A549 (cell line): Measurements from ENCODE around the gene PRR19. TPM values are rescaled to one million over a fixed set of nuclear protein-coding genes. Genes with fewer than 3 reads are reported as not detected.

Experiments
- ATAC-seq, 2 experiments: fragments of 200-7000 bp in 1 of 2; fragments of >200 bp in 1 of 2; cut with Nextera tagmentation in 1 of 2; cut with Tn5 transposase in 1 of 2; 3 replicates each; pipeline versions ENCODE4 v1.8.0 to v1.9.1; 2018 to 2020; ENCODE audit warnings: mild to moderate bottlenecking in 1 of 2, moderate library complexity in 1 of 2
- CTCF ChIA-PET: fragments of 300-600 bp; sonication (Branson Sonifier 250); formaldehyde crosslinking; extraction: SDS; loops from one replicate; lab custom pipeline; 2021; ENCODE audit warnings: antibody characterized with exemption, inconsistent platforms; lab: Yijun Ruan, JAX
- POLR2A ChIA-PET: fragments of 350-600 bp; formaldehyde crosslinking; extraction: SDS; loops from one replicate; lab custom pipeline; 2021; ENCODE audit warnings: antibody characterized with exemption, inconsistent platforms; lab: Yijun Ruan, JAX
- DNase-seq, 2 experiments: peaks; one replicate each; pipeline versions ENCODE4 v3.0.0 to v3.0.0-alpha.2; 2011 to 2016; ENCODE audit warnings: low read depth in 1 of 2, low spot score in 1 of 2
- FAIRE-seq: peaks from 2 replicates; lab custom pipeline; 2011; peaks lifted over from hg19 to GRCh38; lab: Jason Lieb, UNC
- H3K27ac ChIP-seq, 2 experiments: fragments of >200 bp; sonication (Bioruptor Twin); formaldehyde crosslinking; 3 replicates each; pipeline ENCODE4 v1.5.1; 2016 to 2017
- H3K4me1 ChIP-seq: fragments of >200 bp; sonication (Bioruptor Twin); formaldehyde crosslinking; 3 replicates; pipeline ENCODE4 v1.6.1; 2016
- H3K4me2 ChIP-seq: fragments of >200 bp; sonication (Bioruptor Twin); formaldehyde crosslinking; 3 replicates; pipeline ENCODE4 v1.6.1; 2016
- H3K4me3 ChIP-seq: fragments of >200 bp; sonication (Bioruptor Twin); formaldehyde crosslinking; 3 replicates; pipeline ENCODE4 v1.5.1; 2016
- H3K9me3 ChIP-seq: fragments of >200 bp; sonication (Bioruptor Twin); formaldehyde crosslinking; 3 replicates; pipeline ENCODE4 v1.6.1; 2016
- EHMT2 ChIP-seq: fragments of 200-600 bp; sonication (generic); IDR thresholded peaks from 2 replicates; pipeline ENCODE4 v1.6.1; 2016; ENCODE audit warnings: antibody characterized with exemption, low read depth, mild to moderate bottlenecking, moderate library complexity
- FOSB ChIP-seq: fragments of 250-450 bp; sonication (Bioruptor Pico); IDR thresholded peaks from 2 replicates; pipeline ENCODE4 v1.5.0; 2020; ENCODE audit warnings: mild to moderate bottlenecking, moderate library complexity
- FOSL2 ChIP-seq, 2 experiments: fragments of 450-650 bp in 1 of 2; fragments of >200 bp in 1 of 2; sonication (Bioruptor Twin) in 1 of 2; formaldehyde crosslinking; IDR thresholded peaks; 2 replicates each; pipeline versions ENCODE4 v1.5.0 to v1.6.1; 2016 to 2020; ENCODE audit warnings: mild to moderate bottlenecking in 1 of 2, moderate library complexity in 1 of 2
- GATA3 ChIP-seq: IDR thresholded peaks from 2 replicates; pipeline ENCODE4 v1.6.1; 2012; ENCODE audit warnings: borderline replicate concordance
- HDAC2 ChIP-seq: fragments of 200-600 bp; sonication (generic); IDR thresholded peaks from 2 replicates; pipeline ENCODE4 v1.6.1; 2016
- HOXA7 ChIP-seq: fragments of 250-450 bp; sonication (Bioruptor Pico); IDR thresholded peaks from 2 replicates; pipeline ENCODE4 v1.5.0; 2020; ENCODE audit warnings: mild to moderate bottlenecking, moderate library complexity
- JUNB ChIP-seq: fragments of >200 bp; sonication (Bioruptor Twin); formaldehyde crosslinking; IDR thresholded peaks from 2 replicates; pipeline ENCODE4 v1.6.1; 2016
- MAFK ChIP-seq: fragments of 450-650 bp; IDR thresholded peaks from 2 replicates; pipeline ENCODE4 v1.6.1; 2014; ENCODE audit not compliant: partially characterized antibody
- NR3C1 ChIP-seq: fragments of >200 bp; sonication (Bioruptor Twin); formaldehyde crosslinking; IDR thresholded peaks from 3 replicates; pipeline ENCODE4 v1.6.1; 2017
- PHF8 ChIP-seq: fragments of 200-600 bp; sonication (generic); IDR thresholded peaks from 2 replicates; pipeline ENCODE4 v1.6.1; 2016; ENCODE audit warnings: low read depth, mild to moderate bottlenecking, antibody characterized with exemption, moderate library complexity, borderline replicate concordance
- RAD21 ChIP-seq, 2 experiments: fragments of >200 bp in 1 of 2; sonication (Bioruptor Twin) in 1 of 2; formaldehyde crosslinking in 1 of 2; IDR thresholded peaks in 1 of 2; conservative IDR thresholded peaks in 1 of 2; 2 replicates in 1 of 2; 3 replicates in 1 of 2; pipeline ENCODE4 v1.6.1; 2012 to 2018; ENCODE audit warnings: inconsistent platforms in 1 of 2
- RARB ChIP-seq: fragments of 250-450 bp; sonication (Bioruptor Pico); IDR thresholded peaks from 2 replicates; pipeline ENCODE4 v1.8.0; 2021; ENCODE audit warnings: mild to moderate bottlenecking, moderate library complexity
- WGBS: methylation state at CpG from one replicate; pipeline ENCODE4 v1.1.6; 2017; ENCODE audit errors: missing lambda C conversion rate; 5-methylcytosine and 5-hydroxymethylcytosine counted together
- polyA plus RNA-seq, 4 experiments: library from polyadenylated mRNA; depleted of rRNA in 3 of 4; stranded (reverse); fragments of >200 nt; fragmentation: RNase III in 1 of 4; extraction: RNeasy Plus Mini Kit Qiagen cat#74134 plus additional on column Dnase treatment in 1 of 4; gene quantifications; 2 replicates in 3 of 4; 3 replicates in 1 of 4; pipeline ENCODE4 v1.2.3, GENCODE V29; 2011 to 2017
- TF ChIP-seq, protein P1 (sequence below): fragments of >200 bp; sonication (Bioruptor Twin); formaldehyde crosslinking; IDR thresholded peaks from 3 replicates; pipeline ENCODE4 v1.5.1; 2016
- TF ChIP-seq, protein P2 (sequence below): fragments of 150-350 bp; IDR thresholded peaks from 2 replicates; pipeline ENCODE4 v1.6.1; 2014; ENCODE audit warnings: low read depth, mild to moderate bottlenecking, low read length
- TF ChIP-seq, protein P3 (sequence below): fragments of 250-450 bp; sonication (Bioruptor Pico); IDR thresholded peaks from 2 replicates; pipeline ENCODE4 v1.5.0; 2020; ENCODE audit warnings: low read depth, mild to moderate bottlenecking, moderate library complexity
- TF ChIP-seq, protein P4 (sequence below): IDR thresholded peaks from 2 replicates; pipeline ENCODE4 v1.6.1; 2012; ENCODE audit warnings: low read depth, borderline replicate concordance
- TF ChIP-seq, protein P5 (sequence below): fragments of >200 bp; sonication (Bioruptor Twin); formaldehyde crosslinking; IDR thresholded peaks from 3 replicates; pipeline ENCODE4 v1.6.1; 2016
- TF ChIP-seq, protein P6 (sequence below): IDR thresholded peaks from 2 replicates; pipeline ENCODE4 v1.6.1; 2012

The PRR19 gene
- polyA plus RNA-seq, 2 of the 4 experiments (the other 2 are of a cell fraction): 1.1 to 4.5 TPM

DNA sequence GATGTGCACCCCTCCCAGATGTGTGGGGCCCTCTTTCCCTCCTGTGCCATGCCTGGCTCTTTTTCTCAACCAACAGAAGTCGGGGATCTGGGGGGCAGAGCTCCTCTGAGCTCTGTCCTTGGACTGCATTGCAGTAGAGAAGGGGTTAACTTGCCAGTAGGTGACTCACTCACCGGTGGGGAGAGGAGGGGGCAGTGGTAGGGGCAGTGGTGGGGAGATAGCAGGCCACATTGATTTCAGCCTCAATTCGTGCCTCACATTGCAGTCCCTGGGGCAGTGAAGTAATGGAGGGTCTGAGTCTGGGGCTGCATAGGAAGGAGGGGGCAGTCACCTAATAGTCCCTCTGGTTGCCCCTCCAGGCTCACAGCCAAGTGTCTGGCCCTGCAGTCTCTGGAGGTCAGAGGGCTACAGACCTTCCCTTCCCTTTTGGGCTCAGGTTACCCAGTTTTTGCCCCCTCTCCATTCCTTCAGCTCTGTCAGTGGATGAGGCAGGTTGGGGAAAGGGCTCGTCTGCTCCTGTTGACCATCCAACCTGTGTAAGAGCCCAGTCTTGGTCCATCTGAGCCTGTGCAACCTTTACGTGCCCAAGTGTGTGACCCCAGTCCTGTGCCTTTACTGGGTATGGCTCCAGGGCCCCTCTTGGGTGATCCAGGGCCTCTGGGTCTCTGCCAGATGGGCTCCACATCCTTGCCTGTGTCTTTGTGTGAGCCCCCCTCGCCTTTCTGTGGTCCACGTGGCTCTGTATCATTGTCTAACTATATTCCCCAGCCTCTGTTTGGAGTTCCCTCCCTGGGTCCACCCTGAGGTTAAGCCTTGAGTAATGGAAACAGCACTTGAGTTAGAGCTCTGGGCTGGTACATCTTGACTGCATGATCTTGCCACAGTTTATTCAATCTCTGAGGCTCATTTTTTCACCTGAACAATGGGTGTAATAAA, 19.8 kb upstream of the PRR19 start:
- CTCF ChIA-PET: interaction anchor here (0.8 to 14.6 kb wide), 7 partner anchors 10 to 157 kb away, joined by 3 to 373 read pairs (median 4); partner anchors contain the start of genes CIC, GSK3A and PAFAH1B3
- peak in 1 of 2 experiments; percentile 43 for DNase-seq

DNA sequence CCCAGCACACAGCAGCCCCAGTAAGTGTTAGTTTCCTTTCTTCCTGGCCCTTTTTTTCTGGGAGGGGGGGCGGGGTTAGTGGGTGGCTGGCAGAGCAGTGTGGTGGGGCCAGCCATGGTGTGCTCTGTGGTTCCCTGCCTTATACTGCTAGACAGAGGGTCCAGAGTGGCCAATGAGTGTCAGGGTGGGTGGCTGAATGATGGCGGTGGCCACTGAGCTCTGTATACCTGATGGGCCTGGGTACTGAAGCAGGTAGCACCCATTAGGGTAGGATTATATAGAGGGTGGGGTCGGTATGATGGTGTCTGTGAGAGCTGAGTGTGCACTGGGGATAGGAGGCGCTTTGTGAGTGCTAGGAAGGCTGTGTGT, 19.1 kb upstream of the PRR19 start:
- H3K9me3 ChIP-seq: no peaks in the 10 kb centered on the region
- ATAC-seq (no peak; a peak in 1 of 6 replicates), FAIRE-seq (peak; percentile 61), DNase-seq (no peak)
- ChIA-PET POLR2A (interaction anchor here (1.1 to 5.6 kb wide), 2 partner anchors 20 to 39 kb away, joined by 13 to 56 read pairs; partner anchors contain the start of genes GSK3A and PAFAH1B3), CTCF (interaction anchor here (0.8 to 14.6 kb wide), 7 partner anchors 10 to 158 kb away, joined by 3 to 373 read pairs (median 4); partner anchors contain the start of genes CIC, GSK3A and PAFAH1B3)
- peak overlapping the region; percentile 100 for H3K4me2 ChIP-seq
- H3K4me3 ChIP-seq: peak overlapping the region; percentile 76
- peak overlapping the region; percentile 94 to 98; a peak in 5 of 6 replicates for H3K27ac ChIP-seq
- 52% methylated on average over 4 of the region's 4 CpGs for WGBS
- H3K4me1 ChIP-seq: peaks cover 66% of the 10 kb centered on the region
- peak; percentile 1 for TF ChIP-seq MAFK
- TF ChIP-seq, protein P1, sequence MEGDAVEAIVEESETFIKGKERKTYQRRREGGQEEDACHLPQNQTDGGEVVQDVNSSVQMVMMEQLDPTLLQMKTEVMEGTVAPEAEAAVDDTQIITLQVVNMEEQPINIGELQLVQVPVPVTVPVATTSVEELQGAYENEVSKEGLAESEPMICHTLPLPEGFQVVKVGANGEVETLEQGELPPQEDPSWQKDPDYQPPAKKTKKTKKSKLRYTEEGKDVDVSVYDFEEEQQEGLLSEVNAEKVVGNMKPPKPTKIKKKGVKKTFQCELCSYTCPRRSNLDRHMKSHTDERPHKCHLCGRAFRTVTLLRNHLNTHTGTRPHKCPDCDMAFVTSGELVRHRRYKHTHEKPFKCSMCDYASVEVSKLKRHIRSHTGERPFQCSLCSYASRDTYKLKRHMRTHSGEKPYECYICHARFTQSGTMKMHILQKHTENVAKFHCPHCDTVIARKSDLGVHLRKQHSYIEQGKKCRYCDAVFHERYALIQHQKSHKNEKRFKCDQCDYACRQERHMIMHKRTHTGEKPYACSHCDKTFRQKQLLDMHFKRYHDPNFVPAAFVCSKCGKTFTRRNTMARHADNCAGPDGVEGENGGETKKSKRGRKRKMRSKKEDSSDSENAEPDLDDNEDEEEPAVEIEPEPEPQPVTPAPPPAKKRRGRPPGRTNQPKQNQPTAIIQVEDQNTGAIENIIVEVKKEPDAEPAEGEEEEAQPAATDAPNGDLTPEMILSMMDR: no peak

More for the DNA sequence above, 19.8 kb upstream of the PRR19 start:
- peak overlapping the region; percentile 94 to 98 for H3K27ac ChIP-seq
- POLR2A ChIA-PET: interaction anchor here (0.6 to 5.6 kb wide), 3 partner anchors 20 to 39 kb away, joined by 3 to 56 read pairs (median 13); partner anchors contain the start of genes GSK3A and PAFAH1B3
- WGBS: 41% methylated on average over 7 of the region's 7 CpGs
- no peaks in the 10 kb centered on the region for H3K9me3 ChIP-seq
- H3K4me3 ChIP-seq: peak overlapping the region; percentile 77
- H3K4me1 ChIP-seq: peaks cover 69% of the 10 kb centered on the region
- no peak for TF ChIP-seq GATA3
- TF ChIP-seq EHMT2: no peak
- TF ChIP-seq PHF8: no peak
- TF ChIP-seq FOSL2 (IDR thresholded peaks at IDR 0.05): 0 out of 2 replicates have a peak, but pooled peaks have one; percentile 28
- peak; percentile 82 for TF ChIP-seq FOSL2 (CRISPR knock-in tag; IDR thresholded peaks at IDR 0.05)
- TF ChIP-seq, protein P2, sequence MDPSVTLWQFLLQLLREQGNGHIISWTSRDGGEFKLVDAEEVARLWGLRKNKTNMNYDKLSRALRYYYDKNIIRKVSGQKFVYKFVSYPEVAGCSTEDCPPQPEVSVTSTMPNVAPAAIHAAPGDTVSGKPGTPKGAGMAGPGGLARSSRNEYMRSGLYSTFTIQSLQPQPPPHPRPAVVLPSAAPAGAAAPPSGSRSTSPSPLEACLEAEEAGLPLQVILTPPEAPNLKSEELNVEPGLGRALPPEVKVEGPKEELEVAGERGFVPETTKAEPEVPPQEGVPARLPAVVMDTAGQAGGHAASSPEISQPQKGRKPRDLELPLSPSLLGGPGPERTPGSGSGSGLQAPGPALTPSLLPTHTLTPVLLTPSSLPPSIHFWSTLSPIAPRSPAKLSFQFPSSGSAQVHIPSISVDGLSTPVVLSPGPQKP: no peak
- TF ChIP-seq, protein P3, sequence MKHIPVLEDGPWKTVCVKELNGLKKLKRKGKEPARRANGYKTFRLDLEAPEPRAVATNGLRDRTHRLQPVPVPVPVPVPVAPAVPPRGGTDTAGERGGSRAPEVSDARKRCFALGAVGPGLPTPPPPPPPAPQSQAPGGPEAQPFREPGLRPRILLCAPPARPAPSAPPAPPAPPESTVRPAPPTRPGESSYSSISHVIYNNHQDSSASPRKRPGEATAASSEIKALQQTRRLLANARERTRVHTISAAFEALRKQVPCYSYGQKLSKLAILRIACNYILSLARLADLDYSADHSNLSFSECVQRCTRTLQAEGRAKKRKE: no peak
- no peak for TF ChIP-seq NR3C1
- TF ChIP-seq, protein P4, sequence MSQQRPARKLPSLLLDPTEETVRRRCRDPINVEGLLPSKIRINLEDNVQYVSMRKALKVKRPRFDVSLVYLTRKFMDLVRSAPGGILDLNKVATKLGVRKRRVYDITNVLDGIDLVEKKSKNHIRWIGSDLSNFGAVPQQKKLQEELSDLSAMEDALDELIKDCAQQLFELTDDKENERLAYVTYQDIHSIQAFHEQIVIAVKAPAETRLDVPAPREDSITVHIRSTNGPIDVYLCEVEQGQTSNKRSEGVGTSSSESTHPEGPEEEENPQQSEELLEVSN: 0 out of 2 replicates have a peak, but pooled peaks have one; percentile 34
- TF ChIP-seq, protein P5, sequence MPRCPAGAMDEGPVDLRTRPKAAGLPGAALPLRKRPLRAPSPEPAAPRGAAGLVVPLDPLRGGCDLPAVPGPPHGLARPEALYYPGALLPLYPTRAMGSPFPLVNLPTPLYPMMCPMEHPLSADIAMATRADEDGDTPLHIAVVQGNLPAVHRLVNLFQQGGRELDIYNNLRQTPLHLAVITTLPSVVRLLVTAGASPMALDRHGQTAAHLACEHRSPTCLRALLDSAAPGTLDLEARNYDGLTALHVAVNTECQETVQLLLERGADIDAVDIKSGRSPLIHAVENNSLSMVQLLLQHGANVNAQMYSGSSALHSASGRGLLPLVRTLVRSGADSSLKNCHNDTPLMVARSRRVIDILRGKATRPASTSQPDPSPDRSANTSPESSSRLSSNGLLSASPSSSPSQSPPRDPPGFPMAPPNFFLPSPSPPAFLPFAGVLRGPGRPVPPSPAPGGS: no peak
- no peak for TF ChIP-seq RARB
- no peak for TF ChIP-seq HDAC2
- TF ChIP-seq HOXA7 (CRISPR knock-in tag): no peak
- TF ChIP-seq FOSB (CRISPR knock-in tag): no peak
- TF ChIP-seq, protein P6, sequence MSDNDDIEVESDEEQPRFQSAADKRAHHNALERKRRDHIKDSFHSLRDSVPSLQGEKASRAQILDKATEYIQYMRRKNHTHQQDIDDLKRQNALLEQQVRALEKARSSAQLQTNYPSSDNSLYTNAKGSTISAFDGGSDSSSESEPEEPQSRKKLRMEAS: peak; percentile 41; the same call in 1 of the 2 replicates
- peak; percentile 36; the same call in 1 of the 2 replicates for TF ChIP-seq JUNB
- TF ChIP-seq, protein P1: no peak
- TF ChIP-seq RAD21 (conservative IDR thresholded peaks at IDR 0.05 in 1 of 2, IDR thresholded peaks at IDR 0.05 in 1 of 2): no peak
- H3K4me2 ChIP-seq: peak overlapping the region; percentile 100
- ATAC-seq: no peak
- FAIRE-seq: peak; percentile 84
